Stimulated activated CD8-positive, alpha-beta memory T cell treated with anti-CD3 and anti-CD28 coated beads, Interleukin-15, amount 100 ng/mL, for 4 hours (primary cell): ENCODE results near the gene BEGAIN.

Experiments used
- DNase-seq, 2 donors: peaks; one replicate each; pipeline ENCODE4 v3.0.0-alpha.2; 2020; ENCODE audit warnings: low read depth in 2 of 2

BEGAIN gene, protein sequence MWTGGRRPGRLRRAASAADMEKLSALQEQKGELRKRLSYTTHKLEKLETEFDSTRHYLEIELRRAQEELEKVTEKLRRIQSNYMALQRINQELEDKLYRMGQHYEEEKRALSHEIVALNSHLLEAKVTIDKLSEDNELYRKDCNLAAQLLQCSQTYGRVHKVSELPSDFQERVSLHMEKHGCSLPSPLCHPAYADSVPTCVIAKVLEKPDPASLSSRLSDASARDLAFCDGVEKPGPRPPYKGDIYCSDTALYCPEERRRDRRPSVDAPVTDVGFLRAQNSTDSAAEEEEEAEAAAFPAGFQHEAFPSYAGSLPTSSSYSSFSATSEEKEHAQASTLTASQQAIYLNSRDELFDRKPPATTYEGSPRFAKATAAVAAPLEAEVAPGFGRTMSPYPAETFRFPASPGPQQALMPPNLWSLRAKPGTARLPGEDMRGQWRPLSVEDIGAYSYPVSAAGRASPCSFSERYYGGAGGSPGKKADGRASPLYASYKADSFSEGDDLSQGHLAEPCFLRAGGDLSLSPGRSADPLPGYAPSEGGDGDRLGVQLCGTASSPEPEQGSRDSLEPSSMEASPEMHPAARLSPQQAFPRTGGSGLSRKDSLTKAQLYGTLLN

DNA sequence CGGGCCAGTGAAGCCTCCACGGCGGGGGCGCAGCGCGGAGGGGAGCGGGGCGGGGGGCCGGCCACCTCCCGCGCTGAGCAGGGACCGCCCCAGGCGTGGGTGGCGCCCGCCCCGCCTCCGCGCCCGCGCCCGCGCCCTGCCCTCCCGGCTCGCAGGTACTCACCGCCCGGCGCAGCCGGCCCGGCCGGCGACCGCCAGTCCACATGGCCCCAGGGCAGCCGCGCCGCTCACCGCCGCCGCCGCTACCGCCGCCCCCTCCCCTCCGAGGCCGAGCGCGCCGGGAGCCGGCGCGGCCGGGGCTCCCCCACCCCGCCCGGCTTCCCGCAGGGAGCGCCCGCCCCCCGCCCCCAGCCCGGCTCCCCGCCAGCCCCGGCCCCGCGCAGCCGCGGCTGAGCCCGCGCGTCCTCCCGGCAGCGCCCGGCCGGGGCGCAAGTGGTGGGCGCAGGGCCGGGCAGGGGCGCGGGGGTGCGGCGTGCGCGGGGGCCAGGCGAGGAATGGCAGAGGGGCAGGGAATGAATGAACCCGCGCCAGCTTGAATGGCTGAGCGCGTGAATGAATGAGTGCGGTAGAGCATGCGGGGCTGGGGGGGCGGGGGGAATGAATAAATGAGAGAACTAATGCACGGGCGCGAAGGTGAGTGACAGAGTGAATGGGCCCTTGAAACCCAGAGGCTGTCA, at the start of gene BEGAIN:
BEGAIN (minus strand) TSS at position 332 of the 677 bp plus-strand sequence; CDS start at position 205, 127 bp downstream.
- DNase-seq = no peak

GRCh38 chr14:100636559-100636958, 49.3 kb upstream of the BEGAIN start:
- DNase-seq = no peak

DNA sequence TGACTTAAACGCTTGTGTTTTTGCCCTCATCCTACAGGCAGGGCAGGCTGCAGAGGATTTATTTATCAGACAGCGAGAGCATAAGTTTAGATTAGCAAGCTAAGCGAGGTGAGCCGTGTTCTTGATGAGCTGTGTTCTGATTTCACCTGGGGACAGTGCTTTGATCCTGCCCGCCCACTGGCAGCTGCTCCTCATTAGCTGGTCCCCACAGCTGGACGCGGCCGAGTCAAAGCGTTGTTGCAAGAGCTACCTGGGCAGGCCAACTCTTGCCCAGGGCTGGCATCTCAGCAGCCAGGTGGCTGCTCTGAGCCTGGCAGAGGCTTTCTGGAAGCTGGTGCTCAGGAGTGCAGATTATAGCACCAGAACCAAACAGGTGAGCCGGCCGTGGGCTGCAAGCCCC, 46.8 kb upstream of the BEGAIN start:
- no peak for DNase-seq

- no peak for DNase-seq
Measured at GRCh38 chr14:100633406-100633805, 46.2 kb upstream of the BEGAIN start.

DNA sequence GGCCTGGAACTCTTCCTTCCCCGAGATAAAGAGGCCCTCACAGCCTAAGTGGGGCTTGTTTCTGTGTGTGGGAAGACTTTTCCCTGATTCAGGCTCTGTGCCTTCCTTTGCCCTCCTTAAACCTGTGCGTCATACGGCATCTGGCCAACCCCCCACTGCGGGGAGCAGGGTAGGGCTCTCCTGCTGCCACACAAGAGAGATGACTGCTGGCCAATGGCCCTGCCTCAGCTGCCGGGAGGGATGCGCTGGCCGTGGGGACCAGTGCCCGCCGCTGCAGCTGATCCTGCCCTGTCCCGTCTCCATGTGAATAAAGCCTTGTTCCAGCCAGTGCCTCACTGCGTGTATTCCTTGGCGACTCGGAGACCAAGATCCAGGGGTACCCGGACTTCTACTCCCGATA, 42.5 kb upstream of the BEGAIN start:
- DNase-seq = no peak

DNA sequence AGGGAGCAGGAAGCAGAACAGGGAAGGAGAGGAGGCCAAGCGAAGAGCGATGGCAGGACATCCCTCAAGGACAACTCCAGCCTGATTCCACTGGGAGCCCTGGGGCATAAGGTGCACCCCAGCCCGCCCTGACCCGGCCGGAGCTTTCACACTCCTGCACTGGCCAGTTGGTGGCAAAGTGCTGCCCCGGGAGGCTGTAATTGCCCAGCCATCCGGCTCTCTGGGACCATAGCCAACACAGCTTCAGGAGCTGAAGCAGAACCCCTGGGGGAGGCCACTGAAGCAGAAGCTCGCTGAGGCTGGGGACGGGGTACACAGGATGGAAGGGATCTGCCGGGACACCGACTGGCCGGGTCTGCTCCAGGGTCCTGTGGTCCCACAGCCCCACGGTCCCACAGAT, 41.9 kb upstream of the BEGAIN start:
- DNase-seq = no peak

DNA sequence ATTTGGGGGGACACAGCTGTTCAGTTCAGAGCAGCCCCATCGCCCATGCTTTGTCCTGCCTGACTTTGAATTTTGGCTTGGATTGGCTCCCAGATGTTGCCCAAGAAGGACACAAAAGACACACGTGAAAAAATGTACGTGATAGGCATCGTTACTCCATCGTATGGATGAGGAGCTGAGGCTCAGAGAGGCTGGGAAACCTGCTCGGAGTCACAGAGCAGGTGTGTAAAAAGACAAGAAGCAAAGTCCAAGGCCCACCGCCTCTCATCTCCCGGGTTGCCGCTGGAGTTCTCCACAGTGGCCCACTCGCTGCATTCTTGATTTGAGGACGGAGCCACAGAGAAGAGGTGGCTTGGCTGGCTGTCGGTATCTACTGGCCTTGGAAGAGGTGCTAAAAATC, 41.0 kb upstream of the BEGAIN start:
- DNase-seq = no peak

- DNase-seq = no peak
Measured at GRCh38 chr14:100626614-100627013, 39.4 kb upstream of the BEGAIN start.

DNA sequence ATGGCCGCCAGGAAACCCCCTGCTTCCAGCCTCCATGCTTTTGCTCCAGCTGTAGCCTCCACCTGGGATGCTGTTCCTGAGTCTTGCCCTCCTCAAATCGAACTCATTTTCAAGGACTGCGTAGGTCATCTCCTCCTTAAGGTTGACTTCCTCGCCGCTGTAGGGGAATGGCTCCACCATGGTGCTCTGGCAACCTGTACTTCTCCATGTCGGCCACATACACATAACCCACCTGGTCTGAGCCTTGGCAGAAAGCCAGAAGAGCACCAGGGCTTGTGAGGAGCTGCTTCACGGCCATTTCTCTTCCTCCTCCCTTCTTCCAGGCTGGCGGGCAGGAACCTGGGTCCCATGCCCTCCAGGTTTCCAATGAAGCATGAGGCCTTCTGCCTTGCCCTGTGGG, 36.7 kb upstream of the BEGAIN start:
- DNase-seq = no peak

DNA sequence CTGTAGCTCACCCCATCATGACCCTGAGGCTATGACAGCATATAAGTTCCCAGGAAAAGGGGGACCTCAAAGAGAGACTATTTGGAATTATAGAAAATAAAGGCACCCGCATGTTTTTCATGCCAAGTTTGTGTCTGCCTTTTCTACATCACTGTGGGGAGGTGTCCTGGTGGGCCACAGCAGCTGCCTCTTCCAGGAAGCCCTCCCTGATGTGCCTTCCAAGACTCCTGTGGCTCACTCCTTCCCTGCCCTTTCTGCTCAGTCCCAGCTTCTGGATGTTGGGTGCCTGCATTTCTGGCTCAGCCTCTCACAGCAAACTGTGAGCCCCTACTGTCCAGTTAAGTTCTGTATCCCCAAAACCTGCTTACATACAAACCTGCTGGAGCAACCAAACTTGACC, 36.3 kb upstream of the BEGAIN start:
- DNase-seq = no peak

GRCh38 chr14:100622708-100623485, 35.7 kb upstream of the BEGAIN start:
- DNase-seq = no peak

GRCh38 chr14:100622224-100622623, 35.0 kb upstream of the BEGAIN start:
- DNase-seq = no peak

DNA sequence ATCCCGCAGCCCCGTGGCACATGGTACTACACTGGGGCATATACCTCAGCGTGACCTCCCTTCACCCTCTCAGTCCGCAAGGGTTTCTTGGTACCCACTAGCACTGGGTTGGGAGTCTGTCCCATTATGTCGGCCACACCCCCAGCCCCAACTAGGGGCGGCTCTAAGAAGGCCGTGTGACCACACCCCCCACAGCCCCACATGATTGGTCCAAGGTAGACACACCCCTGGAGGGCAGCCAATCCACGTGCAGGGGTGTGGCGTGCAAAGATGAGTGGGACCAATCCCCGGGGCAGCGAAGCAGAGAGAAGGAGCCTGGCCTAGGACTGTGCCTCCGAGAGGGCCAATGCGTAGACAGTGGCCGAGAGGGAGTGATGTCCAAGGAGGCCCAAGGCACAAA, 34.6 kb upstream of the BEGAIN start:
- no peak for DNase-seq

- DNase-seq = no peak
Measured at GRCh38 chr14:100620255-100621100, 33.3 kb upstream of the BEGAIN start.

DNA sequence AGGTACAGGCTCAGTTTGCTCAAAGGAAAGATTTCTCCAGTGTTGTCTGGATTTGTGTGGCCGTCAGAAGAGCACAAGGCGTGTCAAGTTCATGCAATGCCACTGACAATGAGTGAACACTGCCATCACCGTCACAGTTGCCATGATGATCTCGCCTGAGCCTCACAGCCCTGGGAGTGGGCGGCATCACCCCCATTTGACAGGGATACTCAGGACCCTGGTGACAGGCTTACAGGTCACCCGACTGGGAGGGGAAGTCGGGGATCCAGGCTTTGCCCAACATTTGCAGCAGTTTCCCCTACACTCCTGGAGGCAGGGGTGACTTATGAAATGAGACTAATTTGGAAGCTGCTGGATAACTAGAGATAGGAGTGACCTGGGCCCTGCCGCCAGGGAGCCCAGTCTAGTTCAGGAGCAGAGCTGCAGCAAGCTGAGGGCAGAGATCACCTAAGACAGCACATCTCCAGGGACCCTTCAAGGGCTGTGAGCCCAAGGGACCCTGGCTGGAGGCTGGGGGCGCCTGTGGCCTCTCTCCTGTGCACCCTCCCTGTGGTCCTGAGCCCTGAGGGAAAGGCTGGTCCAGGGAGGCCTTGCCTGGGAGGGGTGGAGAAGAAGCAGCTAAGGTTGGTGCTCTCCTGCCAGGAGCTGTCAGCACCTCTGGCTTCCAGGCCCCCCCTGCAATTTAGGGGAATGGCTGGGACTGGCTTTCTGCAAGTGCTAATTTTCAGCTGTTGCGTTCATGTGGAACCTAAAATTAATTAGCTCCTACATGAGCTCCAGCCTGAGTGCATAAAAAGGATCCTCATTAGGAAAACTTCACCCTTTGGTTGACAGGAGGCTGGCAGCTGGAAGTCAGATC, 32.4 kb upstream of the BEGAIN start:
- no peak for DNase-seq

DNA sequence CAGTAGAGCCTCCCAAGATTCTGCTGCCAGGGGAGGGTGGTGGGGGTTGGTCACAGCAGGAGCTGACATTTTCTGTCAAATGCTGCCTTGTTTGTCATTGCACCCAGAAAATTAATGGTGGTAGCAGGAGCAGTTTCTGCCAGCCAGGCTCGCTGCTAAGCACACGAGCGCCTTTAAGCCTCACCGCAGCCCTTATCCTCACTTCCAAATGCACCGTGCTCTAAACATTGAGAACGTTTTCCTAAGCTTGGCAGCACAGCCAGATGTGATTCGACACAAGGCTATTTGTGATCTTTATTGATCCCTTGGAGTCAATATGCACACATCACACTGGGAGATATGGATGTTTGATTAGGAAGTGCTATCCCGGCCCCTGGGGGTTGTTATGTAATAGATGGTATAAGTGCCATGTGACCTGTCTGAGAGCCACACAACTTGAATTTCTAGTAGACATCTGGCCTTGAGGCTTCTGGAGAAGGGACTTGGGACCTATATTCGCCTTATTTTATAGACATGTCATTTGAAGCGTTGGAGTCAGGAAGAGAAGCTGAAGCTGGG, 31.6 kb upstream of the BEGAIN start:
- DNase-seq = no peak

GRCh38 chr14:100618318-100618693, 31.1 kb upstream of the BEGAIN start:
- no peak for DNase-seq

DNA sequence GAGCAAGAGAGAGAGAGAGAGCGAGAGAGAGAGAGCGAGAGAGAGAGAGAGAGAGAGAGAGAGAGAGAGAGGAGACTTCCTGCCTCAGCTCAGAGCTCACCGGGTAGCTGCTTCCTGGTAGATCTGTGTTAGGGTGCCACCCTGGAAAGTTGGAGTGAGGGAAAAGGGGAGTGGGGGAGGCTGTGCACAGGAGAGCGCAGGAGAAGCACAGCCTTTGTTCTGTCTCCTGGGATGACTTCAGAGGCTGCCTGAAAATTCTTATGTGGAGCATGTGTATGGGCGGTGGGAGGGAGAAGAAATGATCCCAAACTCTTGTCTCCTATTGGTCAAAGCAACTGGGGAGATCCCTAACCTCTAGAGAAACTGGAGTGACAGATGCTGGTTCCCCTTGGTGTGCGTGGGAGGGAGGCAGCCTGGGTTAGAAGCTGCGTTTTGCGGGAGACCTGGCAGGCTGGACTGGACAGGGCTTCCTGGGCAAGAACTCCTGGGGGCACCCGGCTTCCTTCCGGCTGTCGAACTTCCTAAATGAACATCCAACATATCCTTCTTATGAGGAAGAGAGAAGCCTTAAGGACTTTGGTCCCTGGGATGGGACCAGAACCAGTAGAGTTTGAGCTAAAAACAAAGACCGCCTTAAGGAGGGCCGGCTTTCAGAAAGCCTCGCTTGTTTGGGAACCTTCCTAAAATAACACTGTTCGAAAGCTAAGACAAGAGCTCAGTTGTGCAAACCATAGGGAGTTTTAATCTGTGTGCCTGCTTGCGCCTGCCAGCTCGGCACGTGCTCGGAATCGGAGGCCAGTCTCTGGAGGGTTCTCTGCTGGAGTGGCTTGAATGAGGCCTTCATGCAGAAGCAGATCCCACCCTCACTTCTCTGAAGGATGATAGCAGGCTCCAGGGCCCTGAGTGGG, 30.4 kb upstream of the BEGAIN start:
- DNase-seq = no peak

GRCh38 chr14:100616854-100617409, 29.7 kb upstream of the BEGAIN start:
- no peak for DNase-seq
